ENCODE data around the gene PON2.
"Not testable (repeated sequence)": the region's sequence is repeated elsewhere in the genome, so short reads cannot be mapped to it uniquely, and the experiment has no call there.

Gene PON2

GRCh38 chr7:95434557-95435421 is at the start of gene PON2:
PON2 (minus strand) TSS chr7:95435028; CDS start chr7:95434951, 77 bp downstream.
- DNase-seq, result peak; percentile 58

- no peak for DNase-seq
These were observed 47.6 kb upstream of the PON2 start for GRCh38 chr7:95482424-95482823.

GRCh38 chr7:95481271-95482165 is 46.7 kb upstream of the PON2 start:
- no peak for DNase-seq

GRCh38 chr7:95479992-95480624 is 45.3 kb upstream of the PON2 start:
- DNase-seq, result no peak

GRCh38 chr7:95478272-95479037 is 43.6 kb upstream of the PON2 start:
- peak; percentile 6 for DNase-seq

- no peak for DNase-seq
These were observed 42.2 kb upstream of the PON2 start for GRCh38 chr7:95476904-95477594.

GRCh38 chr7:95476072-95476847 is 41.4 kb upstream of the PON2 start:
- DNase-seq, result no peak

GRCh38 chr7:95473276-95473985 is 38.6 kb upstream of the PON2 start:
- no peak for DNase-seq

- no peak for DNase-seq
These were observed 37.8 kb upstream of the PON2 start for GRCh38 chr7:95472581-95473161.

GRCh38 chr7:95471071-95471470 is 36.2 kb upstream of the PON2 start:
- DNase-seq, result no peak

- DNase-seq, result no peak
These were observed 35.6 kb upstream of the PON2 start for GRCh38 chr7:95470452-95470851.

GRCh38 chr7:95469848-95470247 is 35.0 kb upstream of the PON2 start:
- no peak for DNase-seq

- DNase-seq, result no peak
These were observed 34.4 kb upstream of the PON2 start for GRCh38 chr7:95469187-95469586.

GRCh38 chr7:95467912-95468607 is 33.2 kb upstream of the PON2 start:
- no peak for DNase-seq

- not testable (repeated sequence) for DNase-seq
These were observed 25.8 kb upstream of the PON2 start for GRCh38 chr7:95460653-95461052.

GRCh38 chr7:95457947-95458346 is 23.1 kb upstream of the PON2 start:
- DNase-seq, result no peak

GRCh38 chr7:95454438-95455045 is 19.7 kb upstream of the PON2 start:
- no peak for DNase-seq

GRCh38 chr7:95446618-95447017 is 11.8 kb upstream of the PON2 start:
- no peak for DNase-seq

- no peak for DNase-seq
These were observed 10.0 kb upstream of the PON2 start for GRCh38 chr7:95444796-95445195.
